CD14-positive monocyte (primary cell): ENCODE measurements around the gene CHCHD6. TPM values are rescaled to one million over a fixed set of nuclear protein-coding genes. Genes with fewer than 3 reads are reported as not detected.

Experiments used
- DNase-seq, 3 donors: peaks; one replicate each; pipeline ENCODE4 v3.0.0-alpha.2; 2011 to 2022
- H2AFZ ChIP-seq: 2 replicates; pipeline ENCODE4 v1.6.0; 2012; ENCODE audit warnings: mild to moderate bottlenecking, low read depth, low read length, inconsistent platforms; ENCODE audit not compliant: insufficient read depth, poor library complexity, severe bottlenecking
- H3K27ac ChIP-seq, 2 donors: 1 replicate in 1 of 2; 2 replicates in 1 of 2; pipeline ENCODE4 v1.5.1; 2012 to 2013; ENCODE audit warnings: low read length in 2 of 2, control low read depth in 1 of 2, inconsistent platforms in 1 of 2, low read depth in 1 of 2, mild to moderate bottlenecking in 1 of 2
- H3K27me3 ChIP-seq, 2 donors: one replicate each; pipeline versions ENCODE4 v1.6.0 to v1.6.1; 2011 to 2013; ENCODE audit warnings: low read length in 2 of 2; ENCODE audit not compliant: control insufficient read depth in 2 of 2, insufficient read depth in 2 of 2
- H3K36me3 ChIP-seq, 2 donors: replicated peaks in 1 of 2; 1 replicate in 1 of 2; 2 replicates in 1 of 2; pipeline versions ENCODE4 v1.5.1 to v1.6.1; 2012 to 2013; ENCODE audit warnings: low read length in 2 of 2, control low read depth in 1 of 2, inconsistent platforms in 1 of 2, mild to moderate bottlenecking in 1 of 2; ENCODE audit not compliant: insufficient read depth in 2 of 2, control insufficient read depth in 1 of 2
- H3K4me1 ChIP-seq, 2 donors: 1 replicate in 1 of 2; 2 replicates in 1 of 2; pipeline versions ENCODE4 v1.5.1 to v1.6.1; 2012 to 2013; ENCODE audit warnings: low read length in 2 of 2, control low read depth in 1 of 2, inconsistent platforms in 1 of 2, mild to moderate bottlenecking in 1 of 2, moderate library complexity in 1 of 2; ENCODE audit not compliant: insufficient read depth in 2 of 2, control insufficient read depth in 1 of 2
- H3K4me2 ChIP-seq: replicated peaks from 2 replicates; pipeline ENCODE3; 2012; ENCODE audit warnings: low read length, moderate library complexity, mild to moderate bottlenecking; ENCODE audit not compliant: poor library complexity, severe bottlenecking; ENCODE audit errors: extremely low read depth
- H3K4me3 ChIP-seq, 3 experiments: fragments of 200-600 bp in 1 of 3; sonication (generic) in 1 of 3; replicated peaks in 1 of 3; 1 replicate in 2 of 3; 2 replicates in 1 of 3; pipeline ENCODE4 v1.5.1; 2011 to 2013; ENCODE audit warnings: low read length in 3 of 3, mild to moderate bottlenecking in 3 of 3, control low read depth in 2 of 3, low read depth in 2 of 3, inconsistent platforms in 1 of 3, moderate library complexity in 1 of 3
- H3K79me2 ChIP-seq: 2 replicates; pipeline ENCODE4 v1.6.0; 2012; ENCODE audit warnings: mild to moderate bottlenecking, control low read depth, inconsistent platforms, low read length, moderate library complexity; ENCODE audit not compliant: insufficient read depth
- H3K9ac ChIP-seq: 2 replicates; pipeline ENCODE4 v1.6.0; 2017; ENCODE audit warnings: low read length, mild to moderate bottlenecking; ENCODE audit not compliant: insufficient read depth, poor library complexity, severe bottlenecking
- H3K9me3 ChIP-seq, 2 donors: replicated peaks in 1 of 2; 1 replicate in 1 of 2; 2 replicates in 1 of 2; pipeline versions ENCODE4 v1.5.1 to v1.6.1; 2012 to 2013; ENCODE audit warnings: low read length in 2 of 2, control low read depth in 1 of 2; ENCODE audit not compliant: control insufficient read depth in 1 of 2, insufficient read depth in 1 of 2
- H4K20me1 ChIP-seq: 2 replicates; pipeline ENCODE4 v1.6.0; 2012; ENCODE audit warnings: mild to moderate bottlenecking, low read length, control low read depth, moderate library complexity; ENCODE audit not compliant: insufficient read depth
- H3K27ac Mint-ChIP-seq, 7 donors: one replicate each; pipeline ENCODE4 v1.8.0; 2020; ENCODE audit warnings: mild to moderate bottlenecking in 7 of 7, mixed read lengths in 7 of 7, moderate library complexity in 6 of 7, inconsistent platforms in 2 of 7
- H3K27me3 Mint-ChIP-seq, 3 donors: one replicate each; pipeline ENCODE4 v1.8.0; 2021 to 2022; ENCODE audit warnings: low read depth in 3 of 3, mild to moderate bottlenecking in 3 of 3, mixed read lengths in 3 of 3, moderate library complexity in 3 of 3, inconsistent platforms in 1 of 3
- H3K36me3 Mint-ChIP-seq, 2 donors: one replicate each; pipeline ENCODE4 v1.8.0; 2020; ENCODE audit warnings: mixed read lengths in 2 of 2, inconsistent platforms in 1 of 2, mild to moderate bottlenecking in 1 of 2
- H3K4me1 Mint-ChIP-seq: one replicate; pipeline ENCODE4 v1.8.0; 2020; ENCODE audit warnings: mild to moderate bottlenecking, mixed read lengths
- H3K4me3 Mint-ChIP-seq, 2 donors: one replicate each; pipeline ENCODE4 v1.8.0; 2020; ENCODE audit warnings: mild to moderate bottlenecking in 2 of 2, mixed read lengths in 2 of 2, moderate library complexity in 1 of 2
- H3K9me3 Mint-ChIP-seq, 7 donors: one replicate each; pipeline ENCODE4 v1.8.0; 2020 to 2022; ENCODE audit warnings: mixed read lengths in 7 of 7, mild to moderate bottlenecking in 6 of 7, moderate library complexity in 6 of 7, inconsistent platforms in 2 of 7
- CTCF ChIP-seq: fragments of 200-600 bp; IDR thresholded peaks from one replicate; pipeline ENCODE4 v1.8.0; 2022; ENCODE audit warnings: antibody characterized with exemption, mild to moderate bottlenecking
- WGBS: methylation state at CpG from one replicate; pipeline ENCODE4 v1.1.5; 2013; ENCODE audit warnings: missing lambda C conversion rate; ENCODE audit not compliant: insufficient coverage; 5-methylcytosine and 5-hydroxymethylcytosine counted together
- intact Hi-C, 2 donors: fragments of 100-400 bp; cut with micrococcal nuclease; formaldehyde crosslinking; loops; one replicate each; pipeline versions ENCODE4 v1.15.0 to v1.15.1; 2023
- polyA plus RNA-seq, 3 donors: library from polyadenylated mRNA; depleted of rRNA in 1 of 3; unstranded in 2 of 3; stranded (reverse) in 1 of 3; fragments of 300-500 nt in 2 of 3; fragments of >200 nt in 1 of 3; fragmentation: Illumina TruSeq in 2 of 3; gene quantifications; 1 replicate in 2 of 3; 2 replicates in 1 of 3; pipeline ENCODE4 v1.2.3, GENCODE V29; 2012 to 2021

The CHCHD6 gene
- polyA plus RNA-seq, 3 donors = 1.1 to 1.8 (median 1.8) TPM

- no peak for TF ChIP-seq CTCF
- H3K27ac ChIP-seq = no peak overlapping the region
- no peaks in the 10 kb centered on the region for H3K4me1 ChIP-seq
- H3K4me3 ChIP-seq = no peak overlapping the region
- H3K27ac Mint-ChIP-seq = no peak overlapping the region
- no peak overlapping the region for H2AFZ ChIP-seq
- no peak overlapping the region for H3K4me3 Mint-ChIP-seq
- H3K36me3 ChIP-seq = no peaks in the 10 kb centered on the region
- no peak for DNase-seq
- intact Hi-C loops = loop anchor here (10.0 kb wide), 2 partner anchors 697 to 787 kb away; no protein-coding TSS in a partner anchor
- no peaks in the 10 kb centered on the region for H3K36me3 Mint-ChIP-seq
- H3K9me3 ChIP-seq = no peaks in the 10 kb centered on the region
- no peaks in the 10 kb centered on the region for H3K27me3 ChIP-seq
- H4K20me1 ChIP-seq = no peaks in the 10 kb centered on the region
- H3K79me2 ChIP-seq = no peaks in the 10 kb centered on the region
- H3K27me3 Mint-ChIP-seq = peaks cover 2 to 7% (median 3%) of the 10 kb centered on the region in 3 donors
- no peak overlapping the region for H3K9ac ChIP-seq
- WGBS = 100% methylated on average over 1 of the region's 3 CpGs
- H3K4me2 ChIP-seq = no peak overlapping the region
- no peaks in the 10 kb centered on the region for H3K9me3 Mint-ChIP-seq
- no peaks in the 10 kb centered on the region for H3K4me1 Mint-ChIP-seq
Observed at GRCh38 chr3:126758026-126758425, 54.0 kb downstream of the CHCHD6 start.

- intact Hi-C loops = loop anchor here (10.0 kb wide), 2 partner anchors 696 to 786 kb away; no protein-coding TSS in a partner anchor
- H3K27ac ChIP-seq = no peak overlapping the region
- H4K20me1 ChIP-seq = no peaks in the 10 kb centered on the region
- no peak overlapping the region for H3K4me3 ChIP-seq
- H3K27me3 Mint-ChIP-seq = peaks cover 2 to 7% (median 2%) of the 10 kb centered on the region in 3 donors
- TF ChIP-seq CTCF = no peak
- no peak for DNase-seq
- no peaks in the 10 kb centered on the region for H3K79me2 ChIP-seq
- H3K27me3 ChIP-seq = no peaks in the 10 kb centered on the region
- no peaks in the 10 kb centered on the region for H3K4me1 Mint-ChIP-seq
- H3K9me3 ChIP-seq = no peaks in the 10 kb centered on the region
- no peaks in the 10 kb centered on the region for H3K36me3 Mint-ChIP-seq
- no peak overlapping the region for H3K27ac Mint-ChIP-seq
- no peaks in the 10 kb centered on the region for H3K36me3 ChIP-seq
- 96% methylated on average over 4 of the region's 4 CpGs for WGBS
- H3K9ac ChIP-seq = no peak overlapping the region
- no peak overlapping the region for H3K4me3 Mint-ChIP-seq
- H3K9me3 Mint-ChIP-seq = no peaks in the 10 kb centered on the region
- no peak overlapping the region for H2AFZ ChIP-seq
- no peak overlapping the region for H3K4me2 ChIP-seq
- H3K4me1 ChIP-seq = no peaks in the 10 kb centered on the region
Observed at GRCh38 chr3:126758882-126759281, 54.8 kb downstream of the CHCHD6 start.
